ENCODE results near the gene PRR7.
A peak's percentile ranks its signal among the peaks of the same experiment; 100 is the strongest.

Gene PRR7

GRCh38 chr5:177456976-177457851, 10.6 kb downstream of the PRR7 start (continued):
- peak; percentile 75 for TF ChIP-seq ZFHX2 (tag by site-specific recombination; conservative IDR thresholded peaks at IDR 0.05)
- TF ChIP-seq ZNF76 (tag by site-specific recombination; IDR thresholded peaks at IDR 0.05; ENCODE audit: borderline replicate concordance, low read depth): no peak
- TF ChIP-seq ZNF501 (tag by site-specific recombination; IDR thresholded peaks at IDR 0.05): no peak
- no peak for TF ChIP-seq ZSCAN18 (tag by site-specific recombination; IDR thresholded peaks at IDR 0.05)
- TF ChIP-seq ZBTB1 (tag by site-specific recombination; IDR thresholded peaks at IDR 0.05): no peak
- TF ChIP-seq ZNF416 (tag by site-specific recombination; IDR thresholded peaks at IDR 0.05): no peak
- no peak for TF ChIP-seq MEIS1 (CRISPR knock-in tag; IDR thresholded peaks at IDR 0.05; ENCODE audit: borderline replicate concordance)
- peak; percentile 91 for TF ChIP-seq SCRT2 (tag by site-specific recombination; IDR thresholded peaks at IDR 0.05)
- TF ChIP-seq ZNF157 (tag by site-specific recombination; IDR thresholded peaks at IDR 0.05): no peak
- peak; percentile 87 for TF ChIP-seq SP2 (tag by site-specific recombination; IDR thresholded peaks at IDR 0.05)
- TF ChIP-seq ZNF600 (tag by site-specific recombination; IDR thresholded peaks at IDR 0.05): peak; percentile 54; the same call in 1 of the 2 replicates
- TF ChIP-seq ZNF791 (tag by site-specific recombination; IDR thresholded peaks at IDR 0.05): no peak
- peak; percentile 37 for TF ChIP-seq SP3 (tag by site-specific recombination; IDR thresholded peaks at IDR 0.05)
- no peak for TF ChIP-seq YY2 (tag by site-specific recombination; IDR thresholded peaks at IDR 0.05)
- no peak for TF ChIP-seq YY1 (tag by site-specific recombination; IDR thresholded peaks at IDR 0.05)
- no peak for TF ChIP-seq ZNF561 (tag by site-specific recombination; IDR thresholded peaks at IDR 0.05; ENCODE audit: borderline replicate concordance)
- TF ChIP-seq ZNF792 (tag by site-specific recombination; IDR thresholded peaks at IDR 0.05): no peak
- no peak for TF ChIP-seq ZSCAN30 (tag by site-specific recombination; IDR thresholded peaks at IDR 0.05)
- TF ChIP-seq ZNF654 (tag by site-specific recombination; IDR thresholded peaks at IDR 0.05; ENCODE audit: low read depth): no peak
- no peak for TF ChIP-seq AEBP2 (tag by site-specific recombination; IDR thresholded peaks at IDR 0.05; ENCODE audit: borderline replicate concordance)
- TF ChIP-seq ZNF544 (tag by site-specific recombination; IDR thresholded peaks at IDR 0.05): no peak

- Histone ChIP-seq H3K4me3 (ENCODE audit: low read depth, low read length) (no peak overlapping the region), H3K4me1 (ENCODE audit: control insufficient read depth, insufficient read depth, low read length) (peaks cover 8% of the 10 kb centered on the region), H3K36me3 (ENCODE audit: control insufficient read depth in 2 of 2, insufficient read depth in 1 of 2, low read length in 2 of 2) (peaks cover 4 to 53% of the 10 kb centered on the region in 2 experiments; a peak in 2 of 3 replicates), H3K27ac (ENCODE audit: extremely low read depth, low read depth, low read length) (no peak overlapping the region), H3K9me3 (ENCODE audit: control insufficient read depth, insufficient read depth, low read depth, low read length) (no peaks in the 10 kb centered on the region)
- ChIA-PET CTCF (interaction anchor here (0.7 to 2.9 kb wide), 20 partner anchors 11 to 150 kb away, joined by 3 to 24 read pairs (median 5); partner anchors contain the start of genes MXD3, PDLIM7, PRR7 and SLC34A1), POLR2A (interaction anchor here (0.6 to 5.4 kb wide), 18 partner anchors 8 to 447 kb away, joined by 3 to 89 read pairs (median 6); partner anchors contain the start of genes DBN1, GRK6, MXD3 and PDLIM7)
- TF ChIP-seq YY1 (tag by site-specific recombination; IDR thresholded peaks at IDR 0.05) (no peak), ZNF132 (tag by site-specific recombination; IDR thresholded peaks at IDR 0.05; ENCODE audit: borderline replicate concordance) (no peak), ZNF830 (tag by site-specific recombination; IDR thresholded peaks at IDR 0.05; ENCODE audit: low read depth) (no peak), ZNF23 (tag by site-specific recombination; IDR thresholded peaks at IDR 0.05; ENCODE audit: borderline replicate concordance) (no peak), ZNF660 (tag by site-specific recombination; IDR thresholded peaks at IDR 0.05) (no peak), ZNF561 (tag by site-specific recombination; IDR thresholded peaks at IDR 0.05; ENCODE audit: borderline replicate concordance) (no peak), ZNF624 (tag by site-specific recombination; IDR thresholded peaks at IDR 0.05) (no peak), ZNF16 (tag by site-specific recombination; IDR thresholded peaks at IDR 0.05; ENCODE audit: low read depth) (no peak), AEBP2 (tag by site-specific recombination; IDR thresholded peaks at IDR 0.05; ENCODE audit: borderline replicate concordance) (no peak), ZNF654 (tag by site-specific recombination; IDR thresholded peaks at IDR 0.05; ENCODE audit: low read depth) (no peak), ZBTB48 (tag by site-specific recombination; IDR thresholded peaks at IDR 0.05) (no peak), TCF7L2 (IDR thresholded peaks at IDR 0.05; ENCODE audit: borderline replicate concordance, low read depth, low read length) (no peak), ZNF600 (tag by site-specific recombination; IDR thresholded peaks at IDR 0.05) (peak; percentile 13; the same call in 1 of the 2 replicates)
Measured at GRCh38 chr5:177457852-177458681, 11.5 kb downstream of the PRR7 start.
